ENCODE results near the gene CRTAC1. TPM values are rescaled to one million over a fixed set of nuclear protein-coding genes. Genes with fewer than 3 reads are reported as not detected.

Gene CRTAC1
- total and polyA plus RNA-seq, 10 of the 15 experiments (the other 5 are each of a cell fraction or from before 2014, with no cell fraction given): 0.10 TPM; not detected in 9

DNA sequence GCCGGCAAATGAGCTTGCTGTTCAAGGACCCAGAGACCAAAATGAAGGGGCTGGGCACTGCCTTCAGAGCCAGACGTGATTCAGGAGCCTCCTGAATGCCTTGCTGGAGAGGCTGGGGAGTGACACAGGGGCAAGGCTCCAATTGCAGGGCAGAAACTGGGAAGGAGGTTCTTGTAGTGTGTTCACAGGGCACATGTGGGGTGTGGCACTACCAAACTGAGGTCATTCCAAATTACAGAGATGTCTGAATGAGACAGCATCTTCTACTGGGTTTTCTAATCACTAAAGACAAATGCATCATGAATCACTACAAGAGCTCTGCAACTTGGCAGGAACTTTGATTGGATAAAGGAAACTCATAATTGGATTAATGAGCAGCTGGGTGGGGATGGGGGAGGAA, 17.8 kb downstream of the CRTAC1 start:
- Histone ChIP-seq H3K4me3 (no peak overlapping the region), H3K79me2 (ENCODE audit: control insufficient read depth, insufficient read depth, low read length) (no peaks in the 10 kb centered on the region), H3K4me2 (ENCODE audit: control insufficient read depth, insufficient read depth) (no peak overlapping the region), H3K27me3 (replicated peaks in 1 of 2; ENCODE audit: control insufficient read depth in 2 of 2, insufficient read depth in 2 of 2, low read length in 1 of 2) (peaks cover 2 to 3% of the 10 kb centered on the region in 2 experiments; a peak in 3 of 4 replicates), H3K4me1 (ENCODE audit: control insufficient read depth, insufficient read depth, low read length) (no peaks in the 10 kb centered on the region), H2AFZ (ENCODE audit: control insufficient read depth, low read depth, low read length) (no peak overlapping the region), H3K9me3 (replicated peaks; ENCODE audit: control insufficient read depth, insufficient read depth, low read length) (no peaks in the 10 kb centered on the region), H4K20me1 (ENCODE audit: control insufficient read depth, insufficient read depth) (no peaks in the 10 kb centered on the region; the same call in 1 of the 2 replicates), H3K36me3 (ENCODE audit: control insufficient read depth in 2 of 2, insufficient read depth in 2 of 2, low read length in 1 of 2) (no peaks in the 10 kb centered on the region), H3K27ac (ENCODE audit: control insufficient read depth, insufficient read depth) (no peak overlapping the region), H3K9ac (ENCODE audit: control insufficient read depth, insufficient read depth, low read length) (no peak overlapping the region)
- ChIA-PET SMC1A (ENCODE audit: uncharacterized antibody, unreplicated experiment) (no interaction called here), POLR2A (no interaction called here), CTCF (interaction anchor here (1.0 to 1.4 kb wide), 2 partner anchors 13 to 29 kb away, joined by 3 to 5 read pairs; no protein-coding TSS in a partner anchor), RAD21 (ENCODE audit: unreplicated experiment) (no interaction called here)
- in situ Hi-C loops (cut with MboI): no loop called here
- no TSS peak for BruUV-seq (replicated peaks)
- intact Hi-C loops (cut with micrococcal nuclease; ENCODE audit: unreplicated experiment): no loop called here
- ATAC-seq (no peak), FAIRE-seq (no peak), DNase-seq (ENCODE audit: low read depth, low spot score) (no peak)
- no peak for TF ChIP-seq RB1 (IDR thresholded peaks at IDR 0.05; ENCODE audit: borderline replicate concordance)
- no peak for TF ChIP-seq NFYA (IDR thresholded peaks at IDR 0.05; ENCODE audit: borderline replicate concordance, low read depth, low read length)
- no peak for TF ChIP-seq ZNF384 (IDR thresholded peaks at IDR 0.05; ENCODE audit: borderline replicate concordance, low read depth, low read length)
- no peak for TF ChIP-seq ZNF24 (IDR thresholded peaks at IDR 0.05)
- TF ChIP-seq ZNF274 (IDR thresholded peaks at IDR 0.05; ENCODE audit: insufficient read depth, insufficient read length): no peak
- TF ChIP-seq CBX3 (IDR thresholded peaks at IDR 0.05; ENCODE audit: borderline replicate concordance, low read depth): no peak
- TF ChIP-seq RBBP5 (conservative IDR thresholded peaks at IDR 0.05): no peak
- no peak for TF ChIP-seq HCFC1 (IDR thresholded peaks at IDR 0.05; ENCODE audit: low read length)
- TF ChIP-seq GABPA (IDR thresholded peaks at IDR 0.05; ENCODE audit: low read depth): no peak
- no peak for TF ChIP-seq JUNB (IDR thresholded peaks at IDR 0.05)
- no peak for TF ChIP-seq NRF1 (conservative IDR thresholded peaks at IDR 0.05; ENCODE audit: low read depth, low read length)
- 0% methylated on average over 2 of the region's 2 CpGs for WGBS (ENCODE audit: insufficient coverage, insufficient replicate concordance, low lambda C conversion rate, missing lambda C conversion rate)

Data from GM12878 (cell line).